G401.6 (cell line): ENCODE data around the gene LCN2.

Source experiments
- FAIRE-seq: peaks from 2 replicates; lab custom pipeline; 2012; peaks lifted over from hg19 to GRCh38; lab: Jason Lieb, UNC

LCN2 gene

GRCh38 chr9:128201441-128202369, 52.5 kb downstream of the LCN2 start:
- FAIRE-seq, result no peak

DNA sequence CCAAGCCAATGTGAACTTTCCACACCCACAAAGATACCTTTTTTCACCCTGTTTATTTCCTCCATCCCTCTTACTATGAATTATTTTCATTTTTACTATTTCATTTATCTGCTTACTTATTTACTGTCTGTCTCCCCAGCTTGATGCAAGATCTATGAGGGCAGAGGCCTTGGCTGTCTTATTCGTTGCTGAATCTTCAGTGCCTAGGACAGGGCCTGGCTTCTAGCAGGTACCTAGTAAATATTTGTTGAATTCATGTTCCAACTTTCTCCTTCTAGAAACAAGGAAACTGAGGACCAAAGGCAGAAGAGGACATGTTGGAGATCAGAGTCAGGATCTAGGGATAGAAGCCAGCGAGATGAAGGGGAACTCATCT, 53.4 kb downstream of the LCN2 start:
- FAIRE-seq, result no peak
